Cardiac septum (tissue), 1 donor: Measurements from ENCODE around the gene MTMR3. TPM values are rescaled to one million over a fixed set of nuclear protein-coding genes. Genes with fewer than 3 reads are reported as not detected.
"Not testable (repeated sequence)": the region's sequence is repeated elsewhere in the genome, so short reads cannot be mapped to it uniquely, and the experiment has no call there.

Source experiments
- DNase-seq: peaks from one replicate; pipeline ENCODE4 v3.0.0-alpha.2; 2020; ENCODE audit warnings: low spot score
- intact Hi-C: fragments of 100-400 bp; cut with DNase I; formaldehyde crosslinking; loops from one replicate; pipeline ENCODE4 v1.14.0; 2022
- total RNA-seq: library from RNA; stranded (reverse); fragmentation: NEBNext Ultra II Directional; extraction: Animal tissue kit (Norgen Biotek cat#: 25700); gene quantifications from one replicate; pipeline ENCODE4 v1.2.1, GENCODE V29; 2021
- donor health status: DM: no; HTN: no; CAD: no.

MTMR3 gene
- total RNA-seq, 1 donor from 2014 or later: 45.9 TPM

DNA sequence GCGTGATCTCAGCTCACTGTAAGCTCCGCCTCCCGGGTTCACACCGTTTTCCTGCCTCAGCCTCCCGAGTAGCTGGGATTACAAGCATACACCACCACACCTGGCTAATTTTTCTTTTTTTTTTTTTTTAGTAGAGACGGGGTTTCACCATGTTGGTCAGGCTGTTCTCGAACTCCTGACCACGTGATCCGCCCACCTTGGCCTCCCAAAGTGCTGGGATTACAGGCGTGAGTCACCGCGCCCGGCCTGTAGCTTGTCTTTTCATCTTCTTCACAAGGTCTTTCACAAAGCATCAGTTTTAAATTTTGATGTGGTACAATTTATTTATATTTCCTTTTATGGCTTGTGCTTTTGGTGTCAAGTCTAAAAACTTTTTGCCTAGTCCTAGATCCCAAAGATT lies 17.4 kb upstream of the MTMR3 start:
- DNase-seq, intact Hi-C loops: not testable (repeated sequence)

DNA sequence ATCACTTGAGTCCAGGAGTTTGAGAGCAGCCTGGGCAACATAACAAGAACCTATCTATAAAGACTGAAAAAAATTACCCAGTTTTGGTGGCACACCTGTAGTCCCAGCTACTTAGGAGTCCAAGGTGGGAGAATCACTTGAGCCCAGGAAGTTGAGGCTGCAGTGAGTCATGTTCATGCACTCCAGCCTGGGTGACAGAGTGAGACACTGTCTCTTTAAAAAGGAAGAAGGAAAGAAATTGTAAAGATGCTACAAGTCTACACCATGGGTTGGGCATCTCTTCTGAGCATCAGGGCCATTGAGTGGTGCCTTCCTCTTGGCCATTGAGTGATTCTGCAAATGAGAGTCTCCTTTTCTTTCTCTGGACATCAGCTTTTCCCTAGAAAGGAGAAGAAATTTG lies 15.7 kb upstream of the MTMR3 start:
- no peak for DNase-seq
- intact Hi-C loops: no loop called here

DNA sequence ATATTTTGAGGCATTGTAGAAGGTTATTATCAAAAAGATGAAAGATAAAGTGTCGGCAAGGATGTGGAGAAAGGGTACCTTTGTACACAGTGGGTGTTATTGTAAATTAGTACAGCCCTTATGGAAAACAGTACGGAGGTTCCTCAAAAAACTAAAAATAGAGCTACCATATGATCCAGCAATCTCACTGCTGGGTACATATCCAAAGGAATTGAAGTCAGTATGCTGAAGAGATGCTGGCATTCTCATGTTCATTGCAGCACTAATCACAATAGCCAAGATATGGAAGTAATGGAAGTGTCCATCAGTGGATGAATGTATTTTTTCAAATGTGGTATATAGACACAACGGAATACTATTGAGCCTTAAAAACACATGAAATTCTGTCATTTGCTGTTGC lies 15.1 kb upstream of the MTMR3 start:
- intact Hi-C loops: no loop called here
- no peak for DNase-seq

DNA sequence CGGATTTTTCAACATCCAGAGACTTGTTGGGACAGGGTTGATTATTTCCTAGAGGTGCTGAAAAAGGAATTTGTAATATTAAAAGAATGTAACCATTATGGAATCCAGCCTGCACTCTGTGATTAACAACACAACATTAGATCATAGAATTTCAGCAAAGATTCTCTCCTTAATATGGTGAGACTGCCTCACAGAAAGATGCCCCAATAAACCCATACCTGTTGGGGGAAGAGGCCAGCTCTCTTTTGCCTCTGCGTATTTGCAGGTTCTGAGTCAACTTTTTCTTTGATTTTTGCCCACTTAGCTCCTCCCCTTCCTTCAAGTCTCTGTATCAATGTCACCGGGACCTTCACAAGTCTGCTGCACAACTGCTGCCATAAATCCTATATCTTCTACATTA lies 12.4 kb upstream of the MTMR3 start:
- intact Hi-C loops: no loop called here
- no peak for DNase-seq

DNA sequence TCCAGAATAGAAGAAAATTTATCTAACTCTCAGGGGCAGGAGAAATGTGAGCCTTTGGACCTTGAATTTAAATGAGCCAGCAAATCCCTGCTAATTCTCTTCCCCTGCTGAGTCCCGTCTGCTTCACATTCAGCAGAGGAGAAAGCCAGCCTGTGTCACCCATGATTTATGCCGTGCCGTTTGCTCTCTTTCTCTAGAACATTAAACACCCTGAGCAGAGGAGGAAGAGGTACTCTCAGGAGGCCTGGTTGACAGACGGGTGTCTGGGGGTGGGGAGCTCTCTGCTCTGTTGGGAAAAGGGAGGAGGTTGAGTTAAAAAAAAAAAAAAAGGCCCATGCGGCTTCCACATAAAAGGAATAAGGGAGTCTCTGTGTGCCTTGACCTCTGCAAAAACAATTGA lies 11.3 kb upstream of the MTMR3 start:
- intact Hi-C loops: no loop called here
- no peak for DNase-seq

DNA sequence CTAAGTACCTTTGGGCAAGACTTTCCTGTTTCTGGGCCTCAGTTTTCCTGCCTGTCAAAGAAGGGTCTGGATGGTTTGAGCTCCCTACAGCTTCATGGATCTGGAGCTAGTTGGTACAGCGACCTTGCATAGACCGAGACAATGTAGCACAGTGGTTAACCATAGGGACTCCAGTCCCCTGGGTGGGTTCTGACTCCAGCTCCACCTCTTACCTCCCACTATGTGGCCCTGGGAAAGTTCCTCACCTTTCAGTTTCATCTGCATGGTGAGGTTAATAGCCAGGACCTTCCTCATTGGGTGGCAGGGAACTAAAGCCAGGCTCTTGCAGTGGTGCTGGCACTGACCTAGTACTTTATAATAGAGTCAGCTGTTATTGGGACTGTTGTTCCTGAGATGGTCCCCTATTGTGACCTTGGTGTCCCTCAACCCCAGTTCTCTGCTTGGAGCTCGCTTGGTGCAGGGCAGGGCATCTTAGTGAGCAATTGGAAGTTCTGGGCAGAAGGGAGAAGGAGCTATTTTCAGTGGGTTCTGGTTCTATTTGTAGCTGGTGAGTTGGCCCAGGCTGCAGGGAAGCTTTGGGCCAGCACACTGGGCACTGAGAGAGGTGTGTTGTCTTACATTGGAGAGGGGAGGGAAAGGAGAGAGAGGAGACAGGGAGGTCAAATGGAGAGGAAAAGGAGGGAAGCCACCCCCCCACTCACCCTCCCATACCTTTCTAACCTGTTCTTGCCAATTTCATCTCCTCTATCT lies 10.7 kb upstream of the MTMR3 start:
- intact Hi-C loops: no loop called here
- no peak for DNase-seq

DNA sequence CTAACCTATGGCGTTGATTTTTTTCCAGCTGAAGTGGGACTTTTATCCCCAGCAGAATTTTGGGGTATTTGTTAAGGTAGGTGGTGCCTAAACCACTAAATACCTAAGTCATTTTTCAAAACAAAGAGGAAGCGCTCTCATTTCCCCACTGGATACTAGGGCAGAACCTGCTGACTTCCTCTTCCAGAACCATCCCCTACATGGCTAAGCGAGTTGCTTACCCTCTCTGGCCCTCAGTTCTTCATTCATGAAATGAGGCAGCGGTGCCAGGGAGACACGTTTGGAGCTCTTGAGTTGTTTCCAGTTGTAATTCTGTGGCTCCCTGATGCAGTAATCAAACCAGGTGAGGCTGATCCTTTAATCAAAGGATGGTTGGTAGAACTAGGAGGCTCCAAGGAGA lies 10.0 kb upstream of the MTMR3 start:
- DNase-seq: no peak
- intact Hi-C loops: no loop called here

DNA sequence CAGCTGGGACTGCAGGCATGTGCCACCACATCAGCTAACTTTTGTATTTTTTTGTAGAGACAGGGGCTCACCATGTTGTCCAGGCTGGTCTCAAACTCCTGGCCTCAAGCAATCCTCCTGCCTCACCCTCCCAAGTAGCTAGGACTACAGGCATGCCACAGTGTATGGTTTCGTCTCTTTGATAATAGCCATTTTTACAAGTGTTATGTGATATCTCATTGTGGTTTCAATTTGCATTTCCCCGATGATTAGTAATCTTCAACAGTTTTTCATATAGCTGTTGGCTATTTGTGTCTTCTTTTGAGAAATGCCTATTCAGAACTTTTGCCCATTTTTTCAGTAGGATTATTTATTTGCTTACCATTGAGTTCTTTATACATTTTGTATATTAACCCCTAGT lies 9.0 kb upstream of the MTMR3 start:
- intact Hi-C loops: no loop called here
- DNase-seq: no peak

DNA sequence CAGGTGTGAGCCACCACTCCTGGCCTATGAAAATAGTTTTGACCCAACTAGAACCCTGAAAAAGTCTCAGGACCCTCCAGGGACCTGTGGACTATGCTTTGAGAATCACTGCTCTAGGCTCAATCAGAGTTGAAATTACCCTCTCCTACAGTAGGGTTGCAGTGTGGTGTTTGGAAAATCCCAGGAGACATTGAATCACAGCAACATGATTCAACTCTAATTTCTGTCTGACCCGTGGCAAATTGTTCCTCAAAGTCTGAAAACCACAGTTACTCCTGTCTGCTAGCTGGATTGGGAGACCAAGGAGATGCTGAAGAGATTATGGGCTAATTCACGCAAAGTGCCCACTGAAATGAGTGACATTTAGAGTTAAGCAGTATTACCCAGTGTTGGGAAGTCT lies 5.4 kb upstream of the MTMR3 start:
- intact Hi-C loops: no loop called here
- no peak for DNase-seq

DNA sequence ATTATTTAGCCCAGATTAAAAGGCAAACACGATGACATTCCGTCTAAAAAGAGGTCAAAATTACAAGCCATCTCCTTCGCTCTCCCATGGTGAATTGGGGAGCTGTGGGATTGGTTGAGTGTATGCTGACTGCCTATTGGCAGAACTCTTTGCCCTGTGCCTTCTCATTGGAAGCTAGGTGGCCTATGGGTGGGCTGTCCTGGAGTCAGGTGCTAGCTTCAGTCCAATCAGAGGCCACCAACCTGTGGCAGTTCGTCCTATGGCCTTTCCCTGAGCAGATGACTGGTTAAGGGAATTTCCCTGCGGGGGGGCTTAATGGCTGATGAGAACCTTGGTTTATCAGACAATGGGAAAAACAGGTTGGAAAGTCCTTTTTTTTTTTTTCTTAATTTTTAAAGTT lies 3.2 kb upstream of the MTMR3 start:
- no peak for DNase-seq
- intact Hi-C loops: loop anchor here (5.0 to 10.0 kb wide), 2 partner anchors 42 to 125 kb away; partner anchors contain the start of gene ASCC2

DNA sequence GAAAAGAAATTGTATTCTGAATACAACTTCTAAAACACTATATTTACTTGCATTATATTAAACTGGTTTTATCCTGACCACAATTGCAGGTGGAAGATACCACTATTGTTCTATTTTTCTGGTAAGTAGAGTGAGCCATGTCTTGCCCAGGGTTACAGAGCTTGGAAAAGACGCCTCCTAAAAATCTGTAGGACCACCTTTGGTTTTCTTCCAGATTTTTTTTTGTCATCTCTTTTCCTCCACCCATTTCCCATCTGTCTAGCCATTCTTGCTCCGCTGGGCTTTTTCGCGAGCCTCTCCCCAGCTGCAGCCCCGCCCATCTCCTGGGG lies 294 bp upstream of the MTMR3 start:
- intact Hi-C loops: loop anchor here (5.0 to 10.0 kb wide), 2 partner anchors 45 to 122 kb away; partner anchors contain the start of gene ASCC2
- DNase-seq: no peak

DNA sequence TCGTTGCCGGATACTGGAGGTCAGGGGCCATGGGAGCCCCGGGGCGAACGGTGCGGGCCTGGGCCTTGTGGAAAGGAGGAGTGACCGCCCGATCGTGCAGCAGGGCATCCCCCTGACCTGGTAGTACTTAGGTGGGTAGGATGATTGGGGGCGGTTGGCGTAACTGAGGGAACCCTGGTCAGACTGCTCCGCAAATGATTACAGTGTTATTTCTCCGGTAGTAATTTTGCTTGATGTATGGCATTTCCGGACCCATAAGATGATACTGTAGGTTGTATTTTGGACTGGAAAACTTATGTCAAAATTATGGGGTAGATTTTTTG lies 762 bp downstream of the MTMR3 start:
- no peak for DNase-seq
- intact Hi-C loops: loop anchor here (5.0 to 10.0 kb wide), 2 partner anchors 46 to 121 kb away; partner anchors contain the start of gene ASCC2

DNA sequence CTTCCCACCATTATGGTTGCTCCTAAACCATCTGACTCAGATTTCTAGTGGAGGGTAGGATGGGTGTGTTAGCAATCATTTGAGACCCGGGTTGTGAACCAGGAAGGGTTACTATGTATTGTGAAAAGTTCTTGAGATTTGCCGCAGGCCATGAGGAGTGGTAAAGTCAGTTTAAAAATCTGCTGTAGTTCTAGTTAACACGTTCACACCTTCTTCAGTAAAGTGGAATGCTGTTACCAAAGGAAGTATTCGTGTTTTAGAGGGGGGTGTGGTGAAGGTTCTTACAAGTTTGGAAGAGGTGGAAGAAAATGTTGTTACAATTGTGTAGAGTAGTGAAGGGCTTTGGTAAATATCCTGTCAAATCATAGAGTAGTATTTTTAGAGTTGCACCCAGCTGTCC lies 2.6 kb downstream of the MTMR3 start:
- intact Hi-C loops: loop anchor here (10.0 kb wide), 1 partner anchor 119 kb away; no protein-coding TSS in a partner anchor
- DNase-seq: no peak

DNA sequence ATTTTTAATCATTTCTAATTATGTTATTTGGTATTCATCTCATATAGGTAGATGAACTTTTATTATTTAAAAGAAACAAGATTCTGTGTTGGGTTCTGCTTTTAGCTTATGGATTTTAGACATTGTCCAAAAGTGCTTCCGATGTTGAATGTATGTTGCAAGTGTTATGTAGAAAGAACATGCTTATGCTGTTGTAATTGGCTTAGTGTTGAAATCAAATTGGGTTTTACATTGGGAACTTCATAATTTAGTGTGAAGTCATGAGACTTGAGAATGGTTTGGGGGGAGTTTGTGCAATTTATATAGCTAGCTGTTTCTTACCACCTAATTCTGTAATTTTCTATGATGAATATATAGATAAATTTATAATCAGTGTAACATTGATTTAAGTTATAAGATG lies 3.6 kb downstream of the MTMR3 start:
- intact Hi-C loops: loop anchor here (10.0 kb wide), 1 partner anchor 118 kb away; no protein-coding TSS in a partner anchor

DNA sequence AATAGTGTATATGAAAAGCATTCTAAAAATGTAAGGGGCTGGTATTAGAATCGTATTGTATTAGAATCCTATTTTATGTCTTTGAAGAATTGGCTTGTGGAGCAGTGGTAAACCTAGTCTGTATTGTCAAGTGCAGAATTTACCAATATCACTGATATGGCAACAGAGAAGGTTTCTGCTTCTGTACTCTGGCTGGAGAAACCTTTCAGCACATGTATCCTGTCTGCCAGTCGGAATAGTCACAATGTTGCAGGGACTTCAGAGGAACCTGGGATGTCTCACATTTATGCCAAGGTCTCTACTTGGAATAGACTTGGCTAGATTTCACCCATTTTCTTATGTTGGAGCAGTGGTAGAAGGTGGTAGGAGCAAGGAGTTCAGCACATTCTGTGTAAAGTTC lies 4.4 kb downstream of the MTMR3 start:
- no peak for DNase-seq
- intact Hi-C loops: loop anchor here (10.0 kb wide), 1 partner anchor 117 kb away; no protein-coding TSS in a partner anchor

More for the DNA sequence above, 3.6 kb downstream of the MTMR3 start:
- DNase-seq: no peak

DNA sequence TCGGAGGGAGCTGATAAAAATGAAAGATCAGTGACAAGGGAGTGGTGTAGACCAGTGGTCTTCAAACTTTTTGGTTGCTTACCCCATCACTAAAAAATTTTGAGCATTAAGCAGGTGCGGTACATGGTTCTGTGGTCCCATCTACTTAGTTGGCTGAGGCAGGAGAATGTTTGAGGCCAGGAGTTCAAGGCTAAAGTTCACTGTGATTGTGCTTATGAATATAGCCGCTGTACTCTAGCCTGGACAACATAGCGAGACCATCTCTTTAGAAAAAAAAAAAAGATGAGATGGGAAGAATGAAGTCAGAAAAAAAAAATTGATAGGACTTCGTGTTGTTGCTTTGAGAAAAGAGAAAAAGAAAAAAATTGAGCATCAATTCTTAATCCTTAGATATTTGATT lies 7.8 kb downstream of the MTMR3 start:
- DNase-seq: no peak
- intact Hi-C loops: no loop called here

DNA sequence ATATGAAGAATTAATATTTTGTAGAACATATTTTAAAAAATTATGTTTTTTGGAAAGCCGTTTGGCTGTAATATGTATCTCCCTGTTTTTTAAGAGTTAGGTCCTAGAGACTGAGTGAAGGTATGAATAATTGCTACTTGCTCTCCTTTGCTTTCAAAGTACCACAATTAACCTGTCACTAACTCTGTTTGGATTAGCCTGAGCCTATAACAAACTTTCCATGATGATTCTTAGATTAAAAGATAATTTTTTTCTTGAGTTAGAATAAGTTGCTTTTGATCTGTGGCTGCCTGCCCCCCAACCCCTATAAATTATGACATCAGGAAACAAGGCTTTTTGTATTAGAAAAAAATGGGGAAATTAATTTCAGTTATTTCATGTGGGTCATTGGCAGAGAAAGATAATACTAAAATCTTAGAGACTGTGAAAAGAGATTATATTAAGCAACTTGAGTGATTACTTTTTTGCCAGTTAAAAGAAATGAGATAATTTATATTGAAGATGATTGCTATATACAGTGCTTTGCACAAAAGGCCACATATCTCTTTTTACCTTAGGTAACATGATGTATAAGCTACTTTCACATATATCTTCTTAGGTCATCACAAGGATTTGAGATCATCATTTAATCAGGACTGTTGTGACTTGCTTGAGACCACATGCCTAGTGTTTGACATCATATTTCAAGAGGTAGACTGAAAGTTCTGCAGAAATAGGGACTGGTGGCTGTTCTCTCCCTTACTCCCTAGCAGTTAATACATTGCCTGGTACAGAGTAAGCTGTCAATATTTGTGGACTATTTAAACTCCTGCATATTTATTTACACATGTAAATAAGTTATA lies 9.6 kb downstream of the MTMR3 start:
- intact Hi-C loops: no loop called here
- DNase-seq: no peak

DNA sequence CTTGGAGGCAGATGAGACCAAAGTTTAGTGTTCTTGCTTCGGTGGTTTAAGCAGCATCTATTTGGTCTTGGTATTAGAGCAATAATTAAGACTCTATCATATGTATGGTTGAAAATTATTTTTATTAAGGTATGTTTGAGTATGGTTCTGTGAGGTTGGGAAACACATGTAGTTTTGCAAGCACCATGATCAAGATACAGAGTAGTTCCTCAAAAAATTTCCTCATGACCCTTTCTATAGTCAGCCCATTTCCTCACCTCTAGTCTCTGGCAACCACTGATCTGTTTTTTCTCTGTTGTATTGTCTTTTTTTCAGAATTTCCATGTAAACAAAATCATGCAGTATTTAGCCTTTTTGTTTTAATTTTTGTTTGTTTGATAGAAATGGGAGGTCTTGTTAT lies 18.4 kb downstream of the MTMR3 start:
- no peak for DNase-seq
- intact Hi-C loops: no loop called here

DNA sequence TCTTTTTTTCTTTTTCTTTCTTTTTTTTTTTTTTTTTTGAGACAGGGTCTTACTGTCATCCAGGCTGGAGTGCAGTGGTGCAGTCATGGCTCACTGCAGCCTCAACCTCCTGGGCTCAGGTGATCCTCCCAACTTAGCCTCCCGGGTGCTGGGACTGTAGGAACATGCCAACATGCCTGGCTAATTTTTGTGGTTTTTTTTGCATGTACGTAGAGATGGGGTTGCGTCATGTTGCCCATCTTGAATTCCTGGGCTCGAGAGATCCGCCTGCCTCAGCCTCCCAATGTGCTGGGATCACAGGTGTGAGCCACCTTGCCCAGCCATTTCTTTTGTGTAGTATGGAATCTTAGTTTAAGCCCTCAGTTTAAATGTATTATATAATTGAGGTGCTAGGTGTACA lies 20.4 kb downstream of the MTMR3 start:
- intact Hi-C loops: no loop called here
- no peak for DNase-seq

DNA sequence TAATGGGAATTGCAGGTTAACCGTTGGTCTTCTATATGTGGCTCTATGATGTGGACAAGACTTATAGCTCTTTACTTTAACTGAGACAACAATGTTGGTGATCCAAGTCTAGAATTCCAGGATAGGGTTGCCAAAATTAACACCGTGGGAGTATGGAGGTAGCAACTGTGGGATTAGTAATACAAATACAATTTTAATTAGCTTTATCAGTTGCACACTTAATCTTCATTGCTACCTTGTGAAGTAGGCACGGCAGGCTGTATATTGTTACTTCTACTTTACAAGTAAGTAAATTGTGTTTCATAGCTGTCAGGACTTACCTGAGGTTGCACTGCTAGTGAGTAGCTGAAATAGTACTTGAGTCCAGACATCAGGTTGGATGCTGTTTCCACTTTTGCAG lies 21.0 kb downstream of the MTMR3 start:
- no peak for DNase-seq
- intact Hi-C loops: no loop called here
